ENCODE measurements around the gene ZNF217.
"Not testable (repeated sequence)": the region's sequence is repeated elsewhere in the genome, so short reads cannot be mapped to it uniquely, and the experiment has no call there.

ZNF217 gene

DNA sequence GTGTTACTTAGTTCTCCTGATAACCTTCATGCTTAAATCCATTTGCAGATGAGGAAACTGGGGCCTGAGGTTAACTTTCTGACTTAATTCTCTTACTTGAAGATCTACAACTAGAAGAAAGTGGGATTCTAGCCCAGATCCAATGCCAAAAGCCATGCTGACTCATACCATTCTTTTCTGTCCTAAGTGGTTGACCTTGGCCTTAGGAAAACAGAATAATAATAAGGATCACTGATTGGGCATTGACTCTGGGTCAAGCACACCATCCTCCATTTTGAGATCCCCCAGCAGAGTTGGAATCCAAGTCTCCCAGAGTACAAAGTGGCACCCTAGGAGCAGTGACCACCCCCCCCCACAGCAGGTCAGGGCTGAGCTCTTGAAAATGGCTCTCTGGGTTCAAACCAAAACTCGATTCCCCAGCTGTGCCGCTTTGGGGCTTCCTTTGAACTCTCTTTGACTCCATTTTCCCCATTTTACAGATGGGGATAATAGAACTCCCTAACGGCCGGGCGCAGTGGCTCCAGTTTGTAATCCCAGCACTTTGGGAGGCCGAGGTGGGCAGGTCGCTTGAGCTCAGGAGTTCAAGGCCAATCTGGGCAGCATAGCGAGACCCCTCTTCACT, 12.8 kb upstream of the ZNF217 start:
- Histone ChIP-seq H3K4me3 (ENCODE audit: low read depth, low read length, poor library complexity, severe bottlenecking) (no peak overlapping the region), H3K4me2 (ENCODE audit: low read length) (no peak overlapping the region), H3K9me2 (ENCODE audit: low read depth, low read length) (no peaks in the 10 kb centered on the region), H3K4me1 (ENCODE audit: insufficient read depth, low read length, severe bottlenecking) (peaks cover 38% of the 10 kb centered on the region), H3K27ac (ENCODE audit: low read depth, low read length, poor library complexity, severe bottlenecking) (no peak overlapping the region), H4K20me1 (ENCODE audit: insufficient read depth, low read length) (no peaks in the 10 kb centered on the region), H3F3A (ENCODE audit: insufficient read depth, low read length) (0 out of 2 replicates have a peak, but pooled peaks cover 4% of the 10 kb centered on the region), H3K36me3 (ENCODE audit: insufficient read depth, low read length) (peaks cover 10% of the 10 kb centered on the region), H3K27me3 (ENCODE audit: insufficient read depth, low read length) (no peaks in the 10 kb centered on the region), H3K79me2 (ENCODE audit: insufficient read depth, low read length) (peaks cover 5% of the 10 kb centered on the region; the same call in 1 of the 2 replicates), H2AFZ (ENCODE audit: low read length) (no peak overlapping the region), H3K9me3 (ENCODE audit: low read length) (no peaks in the 10 kb centered on the region), H3K9ac (ENCODE audit: low read length) (no peak overlapping the region)
- TF ChIP-seq, protein P1, sequence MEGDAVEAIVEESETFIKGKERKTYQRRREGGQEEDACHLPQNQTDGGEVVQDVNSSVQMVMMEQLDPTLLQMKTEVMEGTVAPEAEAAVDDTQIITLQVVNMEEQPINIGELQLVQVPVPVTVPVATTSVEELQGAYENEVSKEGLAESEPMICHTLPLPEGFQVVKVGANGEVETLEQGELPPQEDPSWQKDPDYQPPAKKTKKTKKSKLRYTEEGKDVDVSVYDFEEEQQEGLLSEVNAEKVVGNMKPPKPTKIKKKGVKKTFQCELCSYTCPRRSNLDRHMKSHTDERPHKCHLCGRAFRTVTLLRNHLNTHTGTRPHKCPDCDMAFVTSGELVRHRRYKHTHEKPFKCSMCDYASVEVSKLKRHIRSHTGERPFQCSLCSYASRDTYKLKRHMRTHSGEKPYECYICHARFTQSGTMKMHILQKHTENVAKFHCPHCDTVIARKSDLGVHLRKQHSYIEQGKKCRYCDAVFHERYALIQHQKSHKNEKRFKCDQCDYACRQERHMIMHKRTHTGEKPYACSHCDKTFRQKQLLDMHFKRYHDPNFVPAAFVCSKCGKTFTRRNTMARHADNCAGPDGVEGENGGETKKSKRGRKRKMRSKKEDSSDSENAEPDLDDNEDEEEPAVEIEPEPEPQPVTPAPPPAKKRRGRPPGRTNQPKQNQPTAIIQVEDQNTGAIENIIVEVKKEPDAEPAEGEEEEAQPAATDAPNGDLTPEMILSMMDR (IDR thresholded peaks at IDR 0.05; ENCODE audit: low read length), result no peak
- no peak for TF ChIP-seq EZH2 (IDR thresholded peaks at IDR 0.05; ENCODE audit: borderline replicate concordance, low read length)

DNA sequence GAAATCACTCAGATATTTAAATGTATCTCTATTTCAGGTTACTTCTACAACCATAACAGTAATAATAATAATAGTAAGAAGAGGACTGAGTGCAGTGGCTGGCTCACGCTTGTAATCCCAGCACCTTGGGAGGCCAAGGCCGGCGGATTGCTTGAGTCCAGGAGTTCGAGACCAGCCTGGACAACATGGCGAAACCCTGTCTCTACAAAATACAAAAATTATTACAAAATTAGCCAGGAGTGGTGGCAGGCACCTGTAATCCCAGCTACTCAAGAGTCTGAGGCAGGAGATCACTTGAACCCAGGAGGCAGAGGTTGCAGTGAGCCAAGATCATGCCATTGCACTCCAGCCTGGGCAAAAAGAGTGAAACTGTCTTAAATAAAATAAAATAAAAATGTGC, 11.8 kb upstream of the ZNF217 start:
- H3K4me3 ChIP-seq (ENCODE audit: low read depth, low read length, poor library complexity, severe bottlenecking); H3K27me3 ChIP-seq (ENCODE audit: insufficient read depth, low read length); H3F3A ChIP-seq (ENCODE audit: insufficient read depth, low read length); H3K4me2 ChIP-seq (ENCODE audit: low read length); H3K9me2 ChIP-seq (ENCODE audit: low read depth, low read length); H3K27ac ChIP-seq (ENCODE audit: low read depth, low read length, poor library complexity, severe bottlenecking); H3K9ac ChIP-seq (ENCODE audit: low read length); H4K20me1 ChIP-seq (ENCODE audit: insufficient read depth, low read length); H3K79me2 ChIP-seq (ENCODE audit: insufficient read depth, low read length); H3K9me3 ChIP-seq (ENCODE audit: low read length); H3K36me3 ChIP-seq (ENCODE audit: insufficient read depth, low read length); H2AFZ ChIP-seq (ENCODE audit: low read length): not testable (repeated sequence)
- peaks cover 35% of the 10 kb centered on the region for H3K4me1 ChIP-seq (ENCODE audit: insufficient read depth, low read length, severe bottlenecking)

DNA sequence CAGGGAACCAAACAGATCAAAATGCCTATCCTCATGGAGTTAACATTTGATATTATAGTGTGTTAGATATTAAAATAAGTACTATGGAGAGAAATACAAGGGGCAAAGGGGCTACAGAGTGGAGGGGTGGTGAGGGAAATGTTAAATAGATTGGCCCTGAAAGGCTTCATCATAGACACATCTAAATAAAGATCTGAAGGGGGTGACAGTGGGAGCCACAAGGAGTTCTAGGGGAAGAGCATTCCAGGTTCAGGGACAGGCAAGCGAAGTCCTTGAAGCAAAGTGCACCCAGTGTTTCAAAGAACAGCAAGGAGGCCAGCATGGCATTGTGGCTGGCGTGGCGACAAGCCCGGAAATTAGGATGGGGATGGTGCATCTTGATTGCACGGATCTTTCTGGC, 11.2 kb upstream of the ZNF217 start:
- not testable (repeated sequence) for H2AFZ ChIP-seq (ENCODE audit: low read length); H3K4me2 ChIP-seq (ENCODE audit: low read length); H3K9ac ChIP-seq (ENCODE audit: low read length); H4K20me1 ChIP-seq (ENCODE audit: insufficient read depth, low read length); H3F3A ChIP-seq (ENCODE audit: insufficient read depth, low read length); H3K36me3 ChIP-seq (ENCODE audit: insufficient read depth, low read length); H3K9me3 ChIP-seq (ENCODE audit: low read length); H3K4me3 ChIP-seq (ENCODE audit: low read depth, low read length, poor library complexity, severe bottlenecking); H3K27me3 ChIP-seq (ENCODE audit: insufficient read depth, low read length); H3K27ac ChIP-seq (ENCODE audit: low read depth, low read length, poor library complexity, severe bottlenecking); H3K79me2 ChIP-seq (ENCODE audit: insufficient read depth, low read length); H3K9me2 ChIP-seq (ENCODE audit: low read depth, low read length)
- peaks cover 31% of the 10 kb centered on the region for H3K4me1 ChIP-seq (ENCODE audit: insufficient read depth, low read length, severe bottlenecking)

DNA sequence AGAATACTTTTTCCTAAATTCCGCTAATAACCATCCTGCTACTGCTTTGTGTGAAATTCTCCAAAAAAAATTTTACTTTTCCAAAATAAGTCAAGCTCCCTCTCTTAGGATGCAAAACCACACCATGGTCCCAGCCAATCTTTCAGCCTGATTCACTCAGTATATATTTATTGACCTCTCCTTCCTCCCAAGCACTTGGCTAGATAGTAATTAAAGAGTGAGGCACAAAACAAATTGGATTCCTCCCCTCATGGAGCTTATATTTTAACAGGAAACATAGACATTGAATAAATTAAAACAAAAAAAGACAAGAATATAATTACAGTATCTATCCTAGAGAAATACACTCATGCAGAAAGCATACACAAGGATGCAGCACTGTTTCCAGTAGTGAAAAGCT, 9.0 kb upstream of the ZNF217 start:
- Histone ChIP-seq H2AFZ (ENCODE audit: low read length) (no peak overlapping the region), H3K9ac (ENCODE audit: low read length) (no peak overlapping the region), H3K9me2 (ENCODE audit: low read depth, low read length) (no peaks in the 10 kb centered on the region), H3K27ac (ENCODE audit: low read depth, low read length, poor library complexity, severe bottlenecking) (no peak overlapping the region), H3K4me2 (ENCODE audit: low read length) (no peak overlapping the region), H3K4me3 (ENCODE audit: low read depth, low read length, poor library complexity, severe bottlenecking) (no peak overlapping the region), H3K36me3 (ENCODE audit: insufficient read depth, low read length) (peaks cover 6% of the 10 kb centered on the region; the same call in 1 of the 2 replicates), H3F3A (ENCODE audit: insufficient read depth, low read length) (peaks cover 3% of the 10 kb centered on the region; the same call in 1 of the 2 replicates), H4K20me1 (ENCODE audit: insufficient read depth, low read length) (no peaks in the 10 kb centered on the region), H3K27me3 (ENCODE audit: insufficient read depth, low read length) (no peaks in the 10 kb centered on the region), H3K4me1 (ENCODE audit: insufficient read depth, low read length, severe bottlenecking) (peaks cover 36% of the 10 kb centered on the region), H3K9me3 (ENCODE audit: low read length) (no peaks in the 10 kb centered on the region), H3K79me2 (ENCODE audit: insufficient read depth, low read length) (no peaks in the 10 kb centered on the region)
- no peak for TF ChIP-seq EZH2 (IDR thresholded peaks at IDR 0.05; ENCODE audit: borderline replicate concordance, low read length)
- TF ChIP-seq, protein P1 (IDR thresholded peaks at IDR 0.05; ENCODE audit: low read length), result no peak
